Cardiac fibroblast (primary cell): ENCODE results near the gene DYNC1LI1.

Source experiments
- DNase-seq, 2 donors: peaks; one replicate each; pipeline versions ENCODE4 v3.0.0 to v3.0.0-alpha.2; 2010; ENCODE audit warnings: low read depth in 2 of 2
- H3K4me3 ChIP-seq, 2 donors: replicated peaks in 1 of 2; 1 replicate in 1 of 2; 2 replicates in 1 of 2; pipeline ENCODE4 v1.5.1; 2011; ENCODE audit warnings: low read depth in 2 of 2, low read length in 2 of 2, mild to moderate bottlenecking in 2 of 2, moderate library complexity in 1 of 2
- TF ChIP-seq, protein P1 (sequence below): IDR thresholded peaks from one replicate; pipeline ENCODE4 v1.5.1; 2011; ENCODE audit warnings: low read depth, mild to moderate bottlenecking, low read length, inconsistent platforms

The DYNC1LI1 gene

DNA sequence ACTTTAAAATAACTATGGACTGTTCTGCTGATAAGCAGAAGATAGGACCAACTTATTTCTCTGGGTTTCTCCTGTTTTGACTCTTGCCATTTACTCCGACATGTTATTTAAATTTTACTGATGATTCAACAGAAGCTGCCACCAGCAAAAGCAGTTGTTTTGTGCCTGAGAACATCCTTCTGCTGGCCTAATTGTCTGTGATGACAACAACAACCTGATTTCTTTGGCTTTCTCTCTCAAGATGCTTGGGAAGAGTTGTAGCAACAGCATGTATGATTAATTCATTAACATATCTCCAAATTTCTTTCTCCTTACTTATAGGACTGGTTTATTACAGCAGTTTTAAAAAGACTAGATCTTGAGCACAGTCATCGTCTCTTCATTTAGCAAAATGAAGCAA is 36.9 kb upstream of the DYNC1LI1 start:
- TF ChIP-seq, protein P1, sequence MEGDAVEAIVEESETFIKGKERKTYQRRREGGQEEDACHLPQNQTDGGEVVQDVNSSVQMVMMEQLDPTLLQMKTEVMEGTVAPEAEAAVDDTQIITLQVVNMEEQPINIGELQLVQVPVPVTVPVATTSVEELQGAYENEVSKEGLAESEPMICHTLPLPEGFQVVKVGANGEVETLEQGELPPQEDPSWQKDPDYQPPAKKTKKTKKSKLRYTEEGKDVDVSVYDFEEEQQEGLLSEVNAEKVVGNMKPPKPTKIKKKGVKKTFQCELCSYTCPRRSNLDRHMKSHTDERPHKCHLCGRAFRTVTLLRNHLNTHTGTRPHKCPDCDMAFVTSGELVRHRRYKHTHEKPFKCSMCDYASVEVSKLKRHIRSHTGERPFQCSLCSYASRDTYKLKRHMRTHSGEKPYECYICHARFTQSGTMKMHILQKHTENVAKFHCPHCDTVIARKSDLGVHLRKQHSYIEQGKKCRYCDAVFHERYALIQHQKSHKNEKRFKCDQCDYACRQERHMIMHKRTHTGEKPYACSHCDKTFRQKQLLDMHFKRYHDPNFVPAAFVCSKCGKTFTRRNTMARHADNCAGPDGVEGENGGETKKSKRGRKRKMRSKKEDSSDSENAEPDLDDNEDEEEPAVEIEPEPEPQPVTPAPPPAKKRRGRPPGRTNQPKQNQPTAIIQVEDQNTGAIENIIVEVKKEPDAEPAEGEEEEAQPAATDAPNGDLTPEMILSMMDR = no peak
- no peak for DNase-seq
- no peak overlapping the region for H3K4me3 ChIP-seq

DNA sequence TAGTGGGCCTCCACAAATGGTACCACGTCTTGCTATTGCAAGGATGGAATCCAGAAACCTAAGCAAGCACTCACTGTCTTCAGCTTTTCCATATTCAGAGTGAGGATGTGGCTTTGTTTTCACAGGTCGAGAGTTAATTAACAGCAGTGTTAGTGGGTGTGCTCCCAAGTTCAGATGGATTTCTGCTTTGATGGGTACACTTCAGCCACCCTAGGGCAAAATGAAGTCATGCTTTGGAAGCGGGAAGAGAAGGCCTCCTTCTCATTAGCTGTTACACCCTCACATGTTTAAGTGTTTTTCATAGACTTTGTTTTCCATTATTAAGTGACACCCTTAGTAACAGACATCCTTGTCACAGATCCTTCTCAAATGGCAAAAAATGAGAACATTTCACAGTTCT is 36.3 kb upstream of the DYNC1LI1 start:
- no peak for DNase-seq
- TF ChIP-seq, protein P1 = no peak
- H3K4me3 ChIP-seq = no peak overlapping the region

DNA sequence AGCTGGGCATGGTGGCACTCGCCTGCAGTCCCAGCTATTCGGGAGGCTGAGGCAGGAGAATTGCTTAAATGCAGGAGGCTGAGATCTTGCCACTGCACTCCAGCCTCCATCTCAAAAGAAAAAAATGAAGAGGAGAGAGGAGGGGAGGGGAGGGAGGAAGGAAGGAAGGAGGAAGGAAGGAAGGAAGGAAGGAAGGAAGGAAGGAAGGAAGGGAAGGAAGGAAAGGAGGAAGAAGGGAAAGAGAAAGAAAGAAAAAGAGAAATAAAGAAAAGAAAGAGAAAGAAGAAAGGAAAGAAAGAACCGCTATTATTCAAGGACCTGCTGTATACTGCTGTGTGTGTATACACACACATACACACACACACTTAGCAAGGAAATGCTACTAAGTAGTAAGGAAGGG is 35.6 kb upstream of the DYNC1LI1 start:
- no peak for DNase-seq
- TF ChIP-seq, protein P1 = no peak
- no peak overlapping the region for H3K4me3 ChIP-seq

DNA sequence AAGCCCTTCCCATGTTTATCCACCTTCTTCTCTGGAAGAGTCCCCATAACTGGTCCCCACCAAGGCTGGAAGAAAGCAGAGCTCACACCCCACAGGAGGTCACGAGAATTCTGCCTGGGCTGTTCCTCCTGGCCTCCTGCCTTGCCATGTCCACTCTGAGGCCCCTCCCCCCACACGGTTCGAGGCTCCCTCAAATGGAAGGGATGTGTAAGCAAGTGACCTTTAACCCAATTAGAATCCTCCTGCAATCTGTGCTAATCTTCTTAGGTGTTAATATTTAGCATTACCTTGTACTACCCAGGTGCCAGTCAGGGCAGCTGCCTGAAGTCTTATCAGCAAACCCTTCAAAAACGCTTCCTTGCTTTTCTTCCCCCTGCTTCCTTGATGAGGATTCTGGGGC is 32.4 kb upstream of the DYNC1LI1 start:
- no peak for DNase-seq
- TF ChIP-seq, protein P1 = no peak
- no peak overlapping the region for H3K4me3 ChIP-seq

DNA sequence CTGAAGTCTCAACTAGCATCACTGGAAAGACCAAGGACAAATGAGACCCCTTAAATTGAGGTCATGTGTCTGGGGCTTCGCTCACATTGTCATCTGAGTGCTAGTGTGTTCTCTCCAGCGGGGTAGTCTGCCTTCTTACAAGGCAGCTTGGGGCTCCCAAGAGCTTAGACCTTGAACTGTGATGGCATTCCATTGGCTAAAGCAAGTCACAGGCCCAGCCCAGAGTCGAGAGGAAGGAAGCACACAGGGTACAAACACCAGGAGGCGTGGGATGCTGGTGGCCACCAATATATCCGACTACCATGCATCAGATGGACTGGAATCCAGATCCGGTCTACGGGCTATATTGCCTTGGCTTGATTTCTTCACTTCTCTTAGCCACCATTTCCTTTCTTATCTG is 31.5 kb upstream of the DYNC1LI1 start:
- DNase-seq = no peak
- TF ChIP-seq, protein P1 = no peak

DNA sequence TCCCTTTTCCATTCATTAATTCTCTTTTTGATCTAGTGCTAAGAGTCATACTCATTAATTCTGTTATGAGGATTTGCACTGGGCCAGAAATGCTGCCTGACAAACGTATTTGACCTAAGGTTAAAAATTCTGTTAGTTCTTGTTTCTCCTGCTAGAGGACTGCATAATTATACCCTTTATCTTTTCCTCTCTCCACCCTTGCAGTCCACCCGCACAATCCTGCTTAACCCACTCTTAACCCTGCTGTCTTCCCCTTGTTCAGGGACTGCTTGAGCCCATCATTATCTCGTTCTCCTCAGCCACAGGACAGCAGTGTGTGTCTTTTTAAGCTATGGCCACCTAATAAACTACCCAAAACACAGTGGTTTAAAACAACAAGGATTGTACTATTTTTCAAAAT is 31.1 kb upstream of the DYNC1LI1 start:
- no peak overlapping the region for H3K4me3 ChIP-seq
- DNase-seq = no peak
- TF ChIP-seq, protein P1 = no peak

More for the DNA sequence above, 31.5 kb upstream of the DYNC1LI1 start:
- H3K4me3 ChIP-seq = no peak overlapping the region

DNA sequence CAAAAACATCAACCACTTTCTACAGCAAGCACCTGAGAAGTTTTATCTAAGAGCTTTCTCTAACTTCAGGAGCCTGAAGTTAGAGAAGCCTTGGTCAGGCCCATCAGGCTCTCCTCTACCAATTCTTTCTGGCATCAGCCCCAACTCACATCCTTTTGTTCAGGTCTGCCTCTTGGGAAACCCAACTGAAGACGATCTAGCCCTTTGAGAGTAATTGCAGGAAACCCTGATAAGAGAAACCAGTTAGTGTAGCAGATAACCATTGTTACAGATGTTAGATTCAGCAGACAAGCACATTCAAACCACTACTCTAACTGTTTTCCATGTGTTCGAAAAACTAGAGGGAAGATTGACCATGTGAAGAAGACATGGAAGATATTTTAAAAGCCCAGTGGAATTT is 27.0 kb upstream of the DYNC1LI1 start:
- no peak for DNase-seq
- TF ChIP-seq, protein P1 = no peak
- H3K4me3 ChIP-seq = no peak overlapping the region
